ENCODE results near the gene GAGE12E.
"Not testable (repeated sequence)": the region's sequence is repeated elsewhere in the genome, so short reads cannot be mapped to it uniquely, and the experiment has no call there.

DNA sequence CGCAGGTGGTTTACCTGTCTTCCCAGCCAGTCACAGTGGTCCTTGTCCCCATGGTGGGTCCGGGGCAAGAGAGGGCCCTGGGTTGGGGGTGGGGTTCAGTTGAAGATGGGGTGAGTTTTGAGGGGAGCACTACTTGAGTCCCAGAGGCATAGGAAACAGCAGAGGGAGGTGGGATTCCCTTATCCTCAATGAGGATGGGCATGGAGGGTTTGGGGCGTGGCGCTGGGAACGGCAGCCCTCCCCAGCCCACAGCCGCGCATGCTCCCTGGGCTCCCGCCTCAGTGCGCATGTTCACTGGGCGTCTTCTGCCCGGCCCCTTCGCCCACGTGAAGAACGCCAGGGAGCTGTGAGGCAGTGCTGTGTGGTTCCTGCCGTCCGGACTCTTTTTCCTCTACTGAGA is 28.6 kb downstream of the GAGE12E start, which contains the start of gene GAGE12H:
- not testable (repeated sequence) for TF ChIP-seq CTCF, POLR2A (IDR thresholded peaks at IDR 0.05)

Data from adrenal gland (tissue), 5 donors.